Measurements from ENCODE around the gene SV2A.

The SV2A gene

GRCh38 chr1:149936992-149937705 lies 19.5 kb upstream of the SV2A start:
- ChIA-PET POLR2A (interaction anchor here (1.5 to 4.3 kb wide), 3 partner anchors 9 to 49 kb away, joined by 7 to 48 read pairs (median 20); partner anchors contain the start of gene SF3B4), CTCF (interaction anchor here (0.6 to 0.7 kb wide), 2 partner anchors 121 to 232 kb away, joined by 3 to 4 read pairs; no protein-coding TSS in a partner anchor)
- Histone ChIP-seq H3K4me1 (ENCODE audit: control insufficient read depth, insufficient read depth, low read length) (peaks cover 6% of the 10 kb centered on the region; the same call in 1 of the 2 replicates), H3K9me3 (ENCODE audit: control insufficient read depth, insufficient read depth, low read depth, low read length) (no peaks in the 10 kb centered on the region), H3K4me3 (ENCODE audit: low read depth, low read length) (peak overlapping the region; percentile 57), H3K36me3 (ENCODE audit: control insufficient read depth in 2 of 2, insufficient read depth in 1 of 2, low read length in 2 of 2) (peaks cover 0 to 16% of the 10 kb centered on the region in 2 experiments; a peak in 1 of 3 replicates), H3K27ac (ENCODE audit: extremely low read depth, low read depth, low read length) (peak overlapping the region; percentile 33; the same call in 1 of the 2 replicates)
- no peak for TF ChIP-seq ZNF184 (tag by site-specific recombination; IDR thresholded peaks at IDR 0.05)
- TF ChIP-seq ZNF510 (tag by site-specific recombination; IDR thresholded peaks at IDR 0.05; ENCODE audit: insufficient replicate concordance), result no peak
- TF ChIP-seq ZNF175 (tag by site-specific recombination; IDR thresholded peaks at IDR 0.05), result no peak
- TF ChIP-seq SP7 (tag by site-specific recombination; IDR thresholded peaks at IDR 0.05), result peak; percentile 36; the same call in 1 of the 2 replicates
- TF ChIP-seq ZNF302 (tag by site-specific recombination; IDR thresholded peaks at IDR 0.05; ENCODE audit: low read depth), result no peak
- peak; percentile 42; the same call in 1 of the 2 replicates for TF ChIP-seq ZEB2 (tag by site-specific recombination; IDR thresholded peaks at IDR 0.05)
- TF ChIP-seq, protein P1, sequence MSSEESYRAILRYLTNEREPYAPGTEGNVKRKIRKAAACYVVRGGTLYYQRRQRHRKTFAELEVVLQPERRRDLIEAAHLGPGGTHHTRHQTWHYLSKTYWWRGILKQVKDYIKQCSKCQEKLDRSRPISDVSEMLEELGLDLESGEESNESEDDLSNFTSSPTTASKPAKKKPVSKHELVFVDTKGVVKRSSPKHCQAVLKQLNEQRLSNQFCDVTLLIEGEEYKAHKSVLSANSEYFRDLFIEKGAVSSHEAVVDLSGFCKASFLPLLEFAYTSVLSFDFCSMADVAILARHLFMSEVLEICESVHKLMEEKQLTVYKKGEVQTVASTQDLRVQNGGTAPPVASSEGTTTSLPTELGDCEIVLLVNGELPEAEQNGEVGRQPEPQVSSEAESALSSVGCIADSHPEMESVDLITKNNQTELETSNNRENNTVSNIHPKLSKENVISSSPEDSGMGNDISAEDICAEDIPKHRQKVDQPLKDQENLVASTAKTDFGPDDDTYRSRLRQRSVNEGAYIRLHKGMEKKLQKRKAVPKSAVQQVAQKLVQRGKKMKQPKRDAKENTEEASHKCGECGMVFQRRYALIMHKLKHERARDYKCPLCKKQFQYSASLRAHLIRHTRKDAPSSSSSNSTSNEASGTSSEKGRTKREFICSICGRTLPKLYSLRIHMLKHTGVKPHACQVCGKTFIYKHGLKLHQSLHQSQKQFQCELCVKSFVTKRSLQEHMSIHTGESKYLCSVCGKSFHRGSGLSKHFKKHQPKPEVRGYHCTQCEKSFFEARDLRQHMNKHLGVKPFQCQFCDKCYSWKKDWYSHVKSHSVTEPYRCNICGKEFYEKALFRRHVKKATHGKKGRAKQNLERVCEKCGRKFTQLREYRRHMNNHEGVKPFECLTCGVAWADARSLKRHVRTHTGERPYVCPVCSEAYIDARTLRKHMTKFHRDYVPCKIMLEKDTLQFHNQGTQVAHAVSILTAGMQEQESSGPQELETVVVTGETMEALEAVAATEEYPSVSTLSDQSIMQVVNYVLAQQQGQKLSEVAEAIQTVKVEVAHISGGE (tag by site-specific recombination; conservative IDR thresholded peaks at IDR 0.05; ENCODE audit: low read depth), result 0 out of 2 replicates have a peak, but pooled peaks have one; percentile 12
- no peak for TF ChIP-seq RBAK (tag by site-specific recombination; IDR thresholded peaks at IDR 0.05)
- TF ChIP-seq WT1 (tag by site-specific recombination; IDR thresholded peaks at IDR 0.05), result no peak
- TF ChIP-seq, protein P2, sequence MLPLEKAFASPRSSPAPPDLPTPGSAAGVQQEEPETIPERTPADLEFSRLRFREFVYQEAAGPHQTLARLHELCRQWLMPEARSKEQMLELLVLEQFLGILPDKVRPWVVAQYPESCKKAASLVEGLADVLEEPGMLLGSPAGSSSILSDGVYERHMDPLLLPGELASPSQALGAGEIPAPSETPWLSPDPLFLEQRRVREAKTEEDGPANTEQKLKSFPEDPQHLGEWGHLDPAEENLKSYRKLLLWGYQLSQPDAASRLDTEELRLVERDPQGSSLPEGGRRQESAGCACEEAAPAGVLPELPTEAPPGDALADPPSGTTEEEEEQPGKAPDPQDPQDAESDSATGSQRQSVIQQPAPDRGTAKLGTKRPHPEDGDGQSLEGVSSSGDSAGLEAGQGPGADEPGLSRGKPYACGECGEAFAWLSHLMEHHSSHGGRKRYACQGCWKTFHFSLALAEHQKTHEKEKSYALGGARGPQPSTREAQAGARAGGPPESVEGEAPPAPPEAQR (tag by site-specific recombination; IDR thresholded peaks at IDR 0.05), result no peak
- TF ChIP-seq KLF9 (tag by site-specific recombination; IDR thresholded peaks at IDR 0.05; ENCODE audit: low read depth), result no peak
- TF ChIP-seq ZNF792 (tag by site-specific recombination; IDR thresholded peaks at IDR 0.05), result no peak
- TF ChIP-seq ZBTB21 (tag by site-specific recombination; IDR thresholded peaks at IDR 0.05), result no peak
- no peak for TF ChIP-seq ZNF354C (tag by site-specific recombination; IDR thresholded peaks at IDR 0.05; ENCODE audit: borderline replicate concordance, low read depth)
- no peak for TF ChIP-seq ZNF785 (tag by site-specific recombination; IDR thresholded peaks at IDR 0.05)
- TF ChIP-seq KLF16 (tag by site-specific recombination; IDR thresholded peaks at IDR 0.05), result no peak
- TF ChIP-seq ZNF391 (tag by site-specific recombination; IDR thresholded peaks at IDR 0.05; ENCODE audit: borderline replicate concordance, low read depth), result no peak
- TF ChIP-seq, protein P3, sequence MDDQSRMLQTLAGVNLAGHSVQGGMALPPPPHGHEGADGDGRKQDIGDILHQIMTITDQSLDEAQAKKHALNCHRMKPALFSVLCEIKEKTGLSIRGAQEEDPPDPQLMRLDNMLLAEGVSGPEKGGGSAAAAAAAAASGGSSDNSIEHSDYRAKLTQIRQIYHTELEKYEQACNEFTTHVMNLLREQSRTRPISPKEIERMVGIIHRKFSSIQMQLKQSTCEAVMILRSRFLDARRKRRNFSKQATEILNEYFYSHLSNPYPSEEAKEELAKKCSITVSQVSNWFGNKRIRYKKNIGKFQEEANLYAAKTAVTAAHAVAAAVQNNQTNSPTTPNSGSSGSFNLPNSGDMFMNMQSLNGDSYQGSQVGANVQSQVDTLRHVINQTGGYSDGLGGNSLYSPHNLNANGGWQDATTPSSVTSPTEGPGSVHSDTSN (CRISPR knock-in tag; IDR thresholded peaks at IDR 0.05), result no peak
- TF ChIP-seq SCRT2 (tag by site-specific recombination; IDR thresholded peaks at IDR 0.05), result no peak
- 0 out of 2 replicates have a peak, but pooled peaks have one; percentile 35 for TF ChIP-seq ZFP37 (tag by site-specific recombination; IDR thresholded peaks at IDR 0.05)
- peak; percentile 57 for TF ChIP-seq PRDM10 (tag by site-specific recombination; IDR thresholded peaks at IDR 0.05)
- TF ChIP-seq, protein P4, sequence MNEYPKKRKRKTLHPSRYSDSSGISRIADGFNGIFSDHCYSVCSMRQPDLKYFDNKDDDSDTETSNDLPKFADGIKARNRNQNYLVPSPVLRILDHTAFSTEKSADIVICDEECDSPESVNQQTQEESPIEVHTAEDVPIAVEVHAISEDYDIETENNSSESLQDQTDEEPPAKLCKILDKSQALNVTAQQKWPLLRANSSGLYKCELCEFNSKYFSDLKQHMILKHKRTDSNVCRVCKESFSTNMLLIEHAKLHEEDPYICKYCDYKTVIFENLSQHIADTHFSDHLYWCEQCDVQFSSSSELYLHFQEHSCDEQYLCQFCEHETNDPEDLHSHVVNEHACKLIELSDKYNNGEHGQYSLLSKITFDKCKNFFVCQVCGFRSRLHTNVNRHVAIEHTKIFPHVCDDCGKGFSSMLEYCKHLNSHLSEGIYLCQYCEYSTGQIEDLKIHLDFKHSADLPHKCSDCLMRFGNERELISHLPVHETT (tag by site-specific recombination; IDR thresholded peaks at IDR 0.05), result no peak
- TF ChIP-seq SP3 (tag by site-specific recombination; IDR thresholded peaks at IDR 0.05), result peak; percentile 57
- TF ChIP-seq ZBTB48 (tag by site-specific recombination; IDR thresholded peaks at IDR 0.05), result no peak
- TF ChIP-seq ZNF366 (tag by site-specific recombination; conservative IDR thresholded peaks at IDR 0.05), result peak; percentile 74
- peak; percentile 69; the same call in 1 of the 2 replicates for TF ChIP-seq PRDM1 (tag by site-specific recombination; IDR thresholded peaks at IDR 0.05)
- TF ChIP-seq ZNF600 (tag by site-specific recombination; IDR thresholded peaks at IDR 0.05), result peak; percentile 98
